NCI-H82 treated with DMSO at 0.1 percent for 48 hours (cell line): Measurements from ENCODE around the gene EIF4ENIF1.
"Not testable (repeated sequence)": the region's sequence is repeated elsewhere in the genome, so short reads cannot be mapped to it uniquely, and the experiment has no call there.

Experiments
- DNase-seq: peaks from one replicate; lab custom pipeline; 2025; ENCODE audit not compliant: unreplicated experiment; lab: John Stamatoyannopoulos, UW

The EIF4ENIF1 gene, protein sequence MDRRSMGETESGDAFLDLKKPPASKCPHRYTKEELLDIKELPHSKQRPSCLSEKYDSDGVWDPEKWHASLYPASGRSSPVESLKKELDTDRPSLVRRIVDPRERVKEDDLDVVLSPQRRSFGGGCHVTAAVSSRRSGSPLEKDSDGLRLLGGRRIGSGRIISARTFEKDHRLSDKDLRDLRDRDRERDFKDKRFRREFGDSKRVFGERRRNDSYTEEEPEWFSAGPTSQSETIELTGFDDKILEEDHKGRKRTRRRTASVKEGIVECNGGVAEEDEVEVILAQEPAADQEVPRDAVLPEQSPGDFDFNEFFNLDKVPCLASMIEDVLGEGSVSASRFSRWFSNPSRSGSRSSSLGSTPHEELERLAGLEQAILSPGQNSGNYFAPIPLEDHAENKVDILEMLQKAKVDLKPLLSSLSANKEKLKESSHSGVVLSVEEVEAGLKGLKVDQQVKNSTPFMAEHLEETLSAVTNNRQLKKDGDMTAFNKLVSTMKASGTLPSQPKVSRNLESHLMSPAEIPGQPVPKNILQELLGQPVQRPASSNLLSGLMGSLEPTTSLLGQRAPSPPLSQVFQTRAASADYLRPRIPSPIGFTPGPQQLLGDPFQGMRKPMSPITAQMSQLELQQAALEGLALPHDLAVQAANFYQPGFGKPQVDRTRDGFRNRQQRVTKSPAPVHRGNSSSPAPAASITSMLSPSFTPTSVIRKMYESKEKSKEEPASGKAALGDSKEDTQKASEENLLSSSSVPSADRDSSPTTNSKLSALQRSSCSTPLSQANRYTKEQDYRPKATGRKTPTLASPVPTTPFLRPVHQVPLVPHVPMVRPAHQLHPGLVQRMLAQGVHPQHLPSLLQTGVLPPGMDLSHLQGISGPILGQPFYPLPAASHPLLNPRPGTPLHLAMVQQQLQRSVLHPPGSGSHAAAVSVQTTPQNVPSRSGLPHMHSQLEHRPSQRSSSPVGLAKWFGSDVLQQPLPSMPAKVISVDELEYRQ

GRCh38 chr22:31489632-31490495 lies at the start of gene EIF4ENIF1:
EIF4ENIF1 (minus strand) TSS chr22:31489842; CDS start chr22:31488718, 1,124 bp downstream.
- peak; percentile 25 for DNase-seq

DNA sequence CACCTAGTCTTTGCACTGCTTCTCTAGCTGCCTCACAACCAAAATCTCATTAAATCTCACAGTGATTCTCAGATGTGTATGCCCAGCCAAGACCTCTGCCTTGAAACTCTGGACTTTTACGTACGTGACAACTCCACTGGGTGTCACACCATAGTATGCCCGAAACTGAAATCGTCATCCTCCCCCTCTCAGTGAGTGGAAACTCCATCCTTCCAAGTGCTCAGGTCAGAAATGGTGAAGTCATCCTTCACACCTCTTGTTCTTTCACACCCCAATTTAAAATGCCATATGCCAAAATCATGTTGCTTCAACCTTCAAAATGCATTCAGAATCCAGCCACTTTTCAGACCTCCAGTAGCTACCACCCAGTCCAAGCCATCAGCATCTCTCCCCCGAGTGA lies 49.2 kb upstream of the EIF4ENIF1 start:
- DNase-seq = no peak

GRCh38 chr22:31537019-31537535 lies 47.4 kb upstream of the EIF4ENIF1 start:
- no peak for DNase-seq

GRCh38 chr22:31533374-31533773 lies 43.7 kb upstream of the EIF4ENIF1 start:
- no peak for DNase-seq

DNA sequence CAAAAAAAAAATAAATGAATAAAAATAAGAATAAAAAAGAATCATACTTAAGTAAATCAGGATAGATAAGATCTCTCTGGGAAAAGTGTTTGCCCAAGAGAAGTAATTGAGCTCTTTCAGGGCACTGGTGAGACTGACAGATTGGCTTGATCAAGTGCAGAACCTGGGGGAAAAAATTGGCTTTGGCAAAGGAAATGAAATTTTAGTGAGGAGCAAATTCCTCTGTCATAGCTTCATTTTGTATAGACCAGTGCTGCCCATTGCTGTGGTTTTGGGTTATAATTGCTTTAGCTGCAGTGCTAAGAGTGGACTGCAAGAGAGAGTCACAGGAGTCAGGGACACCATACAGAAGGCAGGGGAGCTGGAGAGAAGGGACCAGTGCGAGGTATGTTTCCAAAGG lies 42.4 kb upstream of the EIF4ENIF1 start:
- no peak for DNase-seq

GRCh38 chr22:31530823-31531195 lies 41.2 kb upstream of the EIF4ENIF1 start:
- no peak for DNase-seq

GRCh38 chr22:31526270-31526669 lies 36.6 kb upstream of the EIF4ENIF1 start:
- no peak for DNase-seq

DNA sequence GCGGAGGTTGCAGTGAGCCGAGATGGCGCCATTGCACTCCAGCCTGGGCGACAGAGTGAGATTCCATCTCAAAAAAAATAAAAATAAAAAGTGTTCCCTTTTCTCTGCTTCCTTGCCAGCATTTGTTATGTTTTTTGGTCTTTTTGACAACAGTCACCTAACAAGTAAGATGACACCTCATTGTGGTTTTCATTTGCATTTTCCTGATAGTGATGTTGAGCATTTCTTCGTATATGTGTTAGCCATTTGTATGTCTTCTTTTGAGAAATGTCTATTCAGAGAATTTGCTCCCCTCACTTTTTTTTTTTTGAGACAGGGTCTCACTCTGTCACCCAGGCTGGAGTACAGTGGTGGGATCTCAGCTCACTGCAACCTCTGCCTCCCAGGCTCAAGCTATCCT lies 34.5 kb upstream of the EIF4ENIF1 start:
- DNase-seq = not testable (repeated sequence)

DNA sequence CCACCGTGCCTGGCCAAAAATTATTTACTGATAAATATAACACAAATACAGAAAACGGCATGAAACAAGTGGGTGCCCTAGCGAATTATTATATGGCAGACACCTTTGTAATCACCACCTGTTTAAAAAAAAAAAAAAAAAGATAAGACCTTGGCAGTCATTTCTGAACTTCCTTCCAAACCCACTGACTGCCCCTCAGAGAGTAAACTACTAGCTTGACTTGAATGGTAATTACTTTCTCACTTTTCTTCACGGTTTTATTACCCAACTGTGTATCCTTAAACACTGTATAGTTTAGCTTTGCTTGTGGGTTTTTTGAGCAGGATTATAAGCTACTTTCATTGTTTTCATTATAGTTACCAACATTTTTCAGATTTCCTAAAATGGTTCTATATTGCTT lies 30.4 kb upstream of the EIF4ENIF1 start:
- no peak for DNase-seq

DNA sequence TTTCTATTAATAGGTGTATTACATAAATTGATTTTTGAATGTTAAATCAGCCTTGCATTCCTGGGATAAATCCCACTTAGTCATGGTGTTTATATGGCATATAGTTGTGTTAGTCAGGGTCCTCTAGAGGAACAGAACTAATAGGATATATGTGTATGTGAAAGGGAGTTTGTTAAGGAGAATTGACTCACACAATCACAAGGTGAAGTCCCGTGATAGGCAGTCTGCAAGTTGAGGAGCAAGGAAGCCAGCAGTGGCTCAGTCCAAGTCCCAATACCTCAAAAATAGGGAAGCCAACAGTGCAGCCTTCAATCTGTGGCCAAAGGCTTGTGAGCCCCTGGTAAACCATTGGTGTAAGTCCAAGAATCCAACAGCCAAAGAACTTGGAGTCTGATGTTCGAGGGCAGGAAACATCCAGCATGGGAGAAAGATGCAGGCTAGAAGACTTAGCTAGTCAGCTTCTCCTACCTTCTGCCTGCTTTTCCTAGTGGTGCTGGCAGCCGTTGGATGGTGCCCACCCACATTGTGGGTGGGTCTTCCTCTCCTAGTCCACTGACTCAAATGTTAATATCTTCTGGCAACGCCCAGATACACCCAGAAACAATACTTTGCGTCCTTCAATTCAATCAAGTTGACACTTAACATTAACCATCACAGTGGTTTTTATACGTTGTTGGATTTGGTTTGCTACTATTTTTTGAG lies 19.6 kb upstream of the EIF4ENIF1 start:
- DNase-seq = no peak

DNA sequence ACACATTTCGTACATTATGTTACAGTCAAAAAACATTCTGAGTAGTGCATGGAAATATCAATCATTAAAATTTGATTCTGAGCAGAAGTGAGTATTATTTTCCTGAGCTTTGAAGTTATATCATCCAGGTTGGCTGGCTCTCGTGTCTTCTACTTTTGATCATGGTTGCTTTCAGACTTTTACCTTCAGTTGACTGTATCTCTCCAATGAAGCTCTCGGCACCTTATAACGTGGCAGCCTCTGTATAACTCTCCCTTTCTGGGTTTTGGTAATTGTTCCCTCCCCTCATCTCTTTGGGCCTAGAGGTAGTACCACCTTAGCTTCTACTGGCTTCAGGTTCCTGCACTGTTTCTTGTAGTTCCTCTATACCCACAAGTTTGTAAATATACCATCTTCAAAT lies 18.9 kb upstream of the EIF4ENIF1 start:
- DNase-seq = no peak

GRCh38 chr22:31507517-31507916 lies 17.9 kb upstream of the EIF4ENIF1 start:
- DNase-seq = not testable (repeated sequence)

DNA sequence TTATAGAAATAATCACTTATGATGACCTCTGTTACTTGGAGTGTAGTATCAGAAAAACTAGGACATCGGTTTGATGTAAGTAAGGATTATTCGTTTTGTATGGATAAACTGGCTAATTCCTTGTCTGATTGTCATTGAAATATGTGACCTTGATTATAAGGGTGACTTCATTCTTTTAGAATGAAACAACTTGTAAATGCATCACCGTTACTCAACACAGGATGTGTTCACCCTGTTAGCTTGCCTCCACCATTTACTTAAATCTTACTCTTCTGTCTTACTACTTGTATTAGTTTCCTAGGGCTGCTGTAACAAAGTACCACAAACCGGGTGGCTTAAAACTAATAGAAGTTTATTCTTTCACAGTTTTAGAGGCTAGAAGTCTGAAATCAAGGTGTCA lies 14.6 kb upstream of the EIF4ENIF1 start:
- no peak for DNase-seq

DNA sequence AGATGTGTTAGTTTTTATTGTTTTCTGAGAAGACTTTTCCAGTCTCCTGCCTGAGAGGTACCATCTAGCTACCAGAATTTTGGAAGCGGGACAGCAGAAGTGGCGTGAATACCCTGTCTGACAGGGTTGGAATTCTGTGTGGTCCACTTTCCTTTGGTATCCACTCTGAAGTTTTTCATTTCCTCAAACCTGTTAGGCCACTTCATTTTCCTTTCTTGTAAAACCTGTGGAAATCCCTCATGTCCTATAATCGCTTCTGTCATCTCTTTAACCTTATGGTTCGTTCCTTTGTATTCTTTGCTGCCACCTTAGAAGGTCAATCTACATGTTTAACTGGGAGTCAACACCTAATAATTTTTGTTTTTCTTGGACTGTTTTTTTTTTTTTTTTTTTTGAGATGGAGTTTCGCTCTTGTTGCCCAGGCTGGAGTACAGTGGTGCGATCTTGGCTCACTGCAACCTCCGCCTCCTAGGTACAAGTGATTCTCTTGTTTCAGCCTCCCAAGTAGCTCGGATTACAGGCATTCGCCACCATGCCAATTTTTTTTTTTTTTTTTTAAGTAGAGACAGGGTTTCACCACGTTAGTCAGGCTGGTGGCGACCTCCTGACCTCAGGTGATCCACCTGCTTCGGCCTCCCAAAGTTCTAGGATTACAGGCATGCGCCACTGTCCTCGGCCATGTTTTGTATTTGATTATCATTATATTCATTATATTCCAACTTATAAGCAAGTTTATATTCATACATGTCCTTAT lies 13.7 kb upstream of the EIF4ENIF1 start:
- no peak for DNase-seq

DNA sequence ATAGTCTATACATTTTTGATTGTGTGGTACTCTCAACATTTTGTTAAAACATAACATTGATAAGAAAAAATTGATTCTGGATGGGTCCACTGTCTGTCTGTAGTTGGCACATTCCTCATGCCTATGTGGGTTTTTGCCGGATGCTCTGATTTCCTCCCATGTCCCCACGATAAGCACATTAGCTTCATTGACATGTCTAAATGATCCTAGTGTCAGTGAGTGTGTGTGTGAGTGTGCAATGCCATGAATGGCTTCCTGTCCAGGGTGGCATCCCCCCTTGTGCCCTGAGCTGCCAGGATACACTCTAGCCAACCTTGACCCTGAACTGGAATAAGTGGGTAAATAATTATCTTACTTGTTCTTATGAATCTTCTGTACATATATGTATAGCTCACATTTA lies 12.1 kb upstream of the EIF4ENIF1 start:
- no peak for DNase-seq

- DNase-seq = no peak
Measured at GRCh38 chr22:31497148-31497938, 7.7 kb upstream of the EIF4ENIF1 start.

DNA sequence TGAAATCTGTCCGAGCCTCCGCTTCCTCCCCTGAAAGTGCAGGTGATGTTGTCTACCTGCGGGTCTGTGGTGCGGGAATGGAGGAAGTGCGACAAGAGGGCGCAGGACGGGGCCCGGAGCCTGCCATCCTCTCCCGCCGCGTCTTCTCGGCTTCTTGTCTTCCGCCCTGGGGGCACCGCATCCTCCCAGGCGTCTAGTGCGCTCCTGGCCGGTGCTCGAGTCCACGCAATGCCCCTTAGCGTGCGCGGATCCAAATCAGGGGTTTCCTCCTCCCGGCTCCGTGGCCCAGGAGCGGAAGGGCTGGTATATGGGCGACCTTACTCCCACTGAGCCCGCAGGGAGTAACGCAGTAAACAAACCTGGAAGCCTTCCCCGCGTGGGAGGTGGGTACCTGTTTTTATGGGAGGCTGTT lies 7.1 kb upstream of the EIF4ENIF1 start:
- DNase-seq = no peak

- peak; percentile 46 for DNase-seq
Measured at GRCh38 chr22:31496007-31496734, 6.5 kb upstream of the EIF4ENIF1 start, which contains the start of gene SFI1. SFI1 (plus strand) TSS chr22:31496536; CDS start chr22:31508285, 11,749 bp downstream.
